PFSK-1 (cell line): ENCODE results near the gene OLFM3.

Source experiments
- FOXP2 ChIP-seq: optimal IDR thresholded peaks from 2 replicates; pipeline ENCODE3; 2011; ENCODE audit warnings: borderline replicate concordance, control low read depth, inconsistent platforms; ENCODE audit not compliant: insufficient read depth; ENCODE audit errors: extremely low read length, extremely low read depth
- POLR2AphosphoS5 ChIP-seq: IDR thresholded peaks from 2 replicates; pipeline ENCODE4 v1.6.1; 2012; ENCODE audit warnings: low read depth, mild to moderate bottlenecking, control low read depth, low read length, moderate library complexity
- SIN3A ChIP-seq: IDR thresholded peaks from 2 replicates; pipeline ENCODE4 v1.6.1; 2012; ENCODE audit warnings: mild to moderate bottlenecking, low read length, moderate library complexity, borderline replicate concordance; ENCODE audit not compliant: insufficient read depth
- TAF1 ChIP-seq: IDR thresholded peaks from 2 replicates; pipeline ENCODE4 v1.6.1; 2012; ENCODE audit warnings: low read length, control low read depth, borderline replicate concordance; ENCODE audit not compliant: insufficient read depth
- TF ChIP-seq, protein P1 (sequence below), 2 experiments: IDR thresholded peaks; 2 replicates each; pipeline versions ENCODE4 v1.6.1 to v1.8.0; 2011 to 2012; ENCODE audit warnings: low read depth in 2 of 2, low read length in 2 of 2, control low read depth in 1 of 2, inconsistent platforms in 1 of 2, mild to moderate bottlenecking in 1 of 2, moderate library complexity in 1 of 2; ENCODE audit not compliant: insufficient read depth in 1 of 2

- TF ChIP-seq, protein P1, sequence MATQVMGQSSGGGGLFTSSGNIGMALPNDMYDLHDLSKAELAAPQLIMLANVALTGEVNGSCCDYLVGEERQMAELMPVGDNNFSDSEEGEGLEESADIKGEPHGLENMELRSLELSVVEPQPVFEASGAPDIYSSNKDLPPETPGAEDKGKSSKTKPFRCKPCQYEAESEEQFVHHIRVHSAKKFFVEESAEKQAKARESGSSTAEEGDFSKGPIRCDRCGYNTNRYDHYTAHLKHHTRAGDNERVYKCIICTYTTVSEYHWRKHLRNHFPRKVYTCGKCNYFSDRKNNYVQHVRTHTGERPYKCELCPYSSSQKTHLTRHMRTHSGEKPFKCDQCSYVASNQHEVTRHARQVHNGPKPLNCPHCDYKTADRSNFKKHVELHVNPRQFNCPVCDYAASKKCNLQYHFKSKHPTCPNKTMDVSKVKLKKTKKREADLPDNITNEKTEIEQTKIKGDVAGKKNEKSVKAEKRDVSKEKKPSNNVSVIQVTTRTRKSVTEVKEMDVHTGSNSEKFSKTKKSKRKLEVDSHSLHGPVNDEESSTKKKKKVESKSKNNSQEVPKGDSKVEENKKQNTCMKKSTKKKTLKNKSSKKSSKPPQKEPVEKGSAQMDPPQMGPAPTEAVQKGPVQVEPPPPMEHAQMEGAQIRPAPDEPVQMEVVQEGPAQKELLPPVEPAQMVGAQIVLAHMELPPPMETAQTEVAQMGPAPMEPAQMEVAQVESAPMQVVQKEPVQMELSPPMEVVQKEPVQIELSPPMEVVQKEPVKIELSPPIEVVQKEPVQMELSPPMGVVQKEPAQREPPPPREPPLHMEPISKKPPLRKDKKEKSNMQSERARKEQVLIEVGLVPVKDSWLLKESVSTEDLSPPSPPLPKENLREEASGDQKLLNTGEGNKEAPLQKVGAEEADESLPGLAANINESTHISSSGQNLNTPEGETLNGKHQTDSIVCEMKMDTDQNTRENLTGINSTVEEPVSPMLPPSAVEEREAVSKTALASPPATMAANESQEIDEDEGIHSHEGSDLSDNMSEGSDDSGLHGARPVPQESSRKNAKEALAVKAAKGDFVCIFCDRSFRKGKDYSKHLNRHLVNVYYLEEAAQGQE (IDR thresholded peaks at IDR 0.05; ENCODE audit: insufficient read depth in 1 of 2, low read depth in 2 of 2, low read length in 2 of 2): no peak
- no peak for TF ChIP-seq POLR2AphosphoS5
- TF ChIP-seq SIN3A: no peak
- no peak for TF ChIP-seq TAF1
- no peak for TF ChIP-seq FOXP2
Observed at GRCh38 chr1:101975371-101975770, 21.4 kb downstream of the OLFM3 start.
